BJ (cell line): Measurements from ENCODE around the gene CHST5. TPM values are rescaled to one million over a fixed set of nuclear protein-coding genes. Genes with fewer than 3 reads are reported as not detected.

ENCODE experiments used
- CTCF ChIA-PET: fragments of 350-600 bp; formaldehyde crosslinking; extraction: SDS; loops from one replicate; lab custom pipeline; 2021; ENCODE audit warnings: antibody characterized with exemption, inconsistent platforms; lab: Yijun Ruan, JAX
- POLR2A ChIA-PET: fragments of 300-600 bp; sonication (Branson Sonifier 250); formaldehyde crosslinking; extraction: SDS; loops from one replicate; lab custom pipeline; 2021; ENCODE audit warnings: antibody characterized with exemption; lab: Charles Lee
- DNase-seq: peaks from one replicate; pipeline ENCODE4 v3.0.0-alpha.2; 2011; ENCODE audit warnings: low read depth
- H3K27me3 ChIP-seq: 2 replicates; pipeline ENCODE4 v1.6.0; 2011; ENCODE audit warnings: low read length; ENCODE audit not compliant: control insufficient read depth, insufficient read depth
- H3K36me3 ChIP-seq: 2 replicates; pipeline ENCODE4 v1.5.1; 2011; ENCODE audit warnings: low read length; ENCODE audit not compliant: control insufficient read depth, insufficient read depth
- H3K4me3 ChIP-seq: 2 replicates; pipeline ENCODE4 v1.5.1; 2011; ENCODE audit warnings: low read depth, mild to moderate bottlenecking, control low read depth, low read length
- CTCF ChIP-seq: IDR thresholded peaks from 2 replicates; pipeline ENCODE4 v1.5.1; 2011; ENCODE audit warnings: low read depth, mild to moderate bottlenecking, control low read depth, inconsistent platforms, low read length, moderate library complexity; ENCODE audit not compliant: insufficient read depth
- polyA plus RNA-seq: library from polyadenylated mRNA; depleted of rRNA; stranded (reverse); fragments of >200 nt; gene quantifications from 2 replicates; pipeline ENCODE4 v1.2.3, GENCODE V29; 2011; rRNA removed

CHST5 gene
- polyA plus RNA-seq, 1 experiment: not detected

DNA sequence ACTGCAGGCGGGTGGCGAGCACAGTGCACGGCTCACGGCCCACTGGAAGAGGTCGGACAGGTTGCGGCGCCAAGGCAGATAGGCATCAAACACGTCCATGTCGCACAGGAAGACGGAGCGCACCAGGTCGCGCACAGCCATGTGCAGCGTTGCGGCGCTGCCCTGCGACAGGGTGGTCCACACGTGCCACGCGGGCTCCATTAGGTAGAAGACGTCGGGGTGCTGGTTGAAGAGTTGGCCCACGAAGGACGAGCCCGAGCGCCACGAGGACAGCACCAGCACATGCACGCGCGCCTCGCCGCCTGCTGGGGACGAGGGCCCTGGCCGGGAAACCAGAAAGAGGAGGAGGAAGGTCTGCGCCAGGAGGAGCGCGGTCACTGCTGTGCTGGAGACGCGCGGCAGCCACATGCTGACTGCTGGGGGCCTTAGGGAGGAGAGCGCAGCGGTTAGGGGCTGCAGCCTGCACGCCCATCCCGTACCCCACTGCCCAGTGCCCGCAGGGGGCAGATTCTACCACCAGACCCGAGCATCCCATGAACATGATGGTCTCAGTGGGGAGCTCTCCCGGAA, 56.4 kb downstream of the CHST5 start:
- TF ChIP-seq CTCF: no peak
- Histone ChIP-seq H3K27me3 (peaks cover 2% of the 10 kb centered on the region; the same call in 1 of the 2 replicates), H3K4me3 (no peak overlapping the region), H3K36me3 (no peaks in the 10 kb centered on the region)
- DNase-seq: no peak
- ChIA-PET POLR2A (no interaction called here), CTCF (no interaction called here)

Other genes with a start within 250 kb of the CHST5 start
- 10.9 and 38.6 TPM in 2 replicates for gene CFDP1, start 102.6 kb downstream of the CHST5 start, polyA plus RNA-seq
- gene TMEM170A, start 71.4 kb downstream of the CHST5 start, polyA plus RNA-seq: 5.2 and 8.2 TPM in 2 replicates
- gene CHST6, start 40.7 kb downstream of the CHST5 start, polyA plus RNA-seq: 0.10 and 0.12 TPM in 2 replicates
- gene TMEM231, start 20.1 kb upstream of the CHST5 start, polyA plus RNA-seq: 19.8 and 38.8 TPM in 2 replicates
- gene GABARAPL2, start 30.3 kb upstream of the CHST5 start, polyA plus RNA-seq: 32.3 and 61.9 TPM in 2 replicates
- gene ADAT1, start 87.2 kb upstream of the CHST5 start, polyA plus RNA-seq: 18.9 and 26.5 TPM in 2 replicates
- gene KARS1, start 111.6 kb upstream of the CHST5 start, polyA plus RNA-seq: 118 and 170 TPM in 2 replicates
- 19.1 and 28.9 TPM in 2 replicates for gene TERF2IP, start 111.7 kb upstream of the CHST5 start, polyA plus RNA-seq
- not detected in 2 replicates for gene CPHXL2, start 140.9 kb upstream of the CHST5 start, polyA plus RNA-seq
- not detected in 2 replicates for gene DUXB, start 165.4 kb upstream of the CHST5 start, polyA plus RNA-seq
- not detected in 2 replicates for gene CPHXL, start 190.4 kb upstream of the CHST5 start, polyA plus RNA-seq